ENCODE measurements around the gene ZMIZ1.
A peak's percentile ranks its signal among the peaks of the same experiment; 100 is the strongest.

The ZMIZ1 gene

GRCh38 chr10:79202188-79203013 is 133.6 kb downstream of the ZMIZ1 start:
- Histone ChIP-seq H3K36me3 (ENCODE audit: control insufficient read depth in 4 of 4, insufficient read depth in 4 of 4, low read length in 3 of 4) (peaks cover 8 to 76% (median 64%) of the 10 kb centered on the region in 4 experiments), H3K27me3 (replicated peaks in 2 of 5; ENCODE audit: control insufficient read depth in 4 of 5, insufficient read depth in 5 of 5, low read length in 4 of 5) (no peaks in the 10 kb centered on the region), H3K4me1 (ENCODE audit: control extremely low read depth in 1 of 4, control insufficient read depth in 4 of 4, insufficient read depth in 4 of 4, low read length in 3 of 4) (no peaks in the 10 kb centered on the region), H3K27ac (ENCODE audit: insufficient read depth in 1 of 2, low read depth in 1 of 2, low read length in 2 of 2, poor library complexity in 1 of 2, severe bottlenecking in 2 of 2) (no peak overlapping the region), H3K9me3 (ENCODE audit: control extremely low read depth in 1 of 5, control insufficient read depth in 4 of 5, insufficient read depth in 2 of 5, low read depth in 1 of 5, low read length in 4 of 5) (no peaks in the 10 kb centered on the region), H3K4me3 (ENCODE audit: control insufficient read depth in 1 of 7, extremely low read depth in 1 of 7, insufficient read depth in 4 of 7, low read depth in 2 of 7, low read length in 6 of 7) (no peak overlapping the region)
- ChIA-PET POLR2A (interaction anchor here (0.7 kb wide), 1 partner anchor 84 kb away, joined by 3 read pairs; no protein-coding TSS in a partner anchor), CTCF (interaction anchor here (0.6 to 2.7 kb wide), 19 partner anchors 8 to 1161 kb away, joined by 3 to 15 read pairs (median 3); no protein-coding TSS in a partner anchor)
- peak; percentile 68 to 82 (median 81) for DNase-seq
- 54% methylated on average over 8 of the region's 9 CpGs for WGBS (ENCODE audit: insufficient coverage)

DNA sequence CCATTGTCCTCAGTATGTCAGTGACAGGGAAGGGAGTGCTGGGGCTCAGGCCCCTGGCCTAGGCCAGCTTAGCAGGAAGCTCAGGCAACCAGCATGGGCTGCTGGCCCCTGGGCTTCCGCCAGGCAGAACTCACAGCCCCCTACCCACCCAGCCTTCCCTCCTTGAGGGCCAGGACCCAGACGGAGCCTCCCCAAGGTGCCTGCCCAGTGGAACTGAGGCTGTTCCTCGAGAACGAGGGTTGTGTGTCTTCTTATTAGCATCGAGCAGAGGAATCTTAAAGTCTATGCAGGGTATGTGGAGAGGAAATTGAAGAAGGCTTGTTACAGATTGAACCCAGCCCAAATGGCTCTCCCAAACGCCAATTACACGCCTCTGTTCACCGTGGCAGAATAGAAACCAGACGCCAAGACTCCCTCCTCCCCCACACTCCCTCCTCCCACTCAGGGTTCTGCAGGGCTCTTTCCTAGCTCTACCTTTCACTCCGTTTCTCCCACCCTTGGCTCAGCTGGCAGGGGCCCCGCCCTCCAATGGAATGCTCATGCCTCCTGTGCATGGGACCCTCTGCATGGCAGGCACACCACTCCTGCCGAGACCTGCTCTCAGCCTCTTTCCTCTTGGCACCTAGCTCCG is 134.4 kb downstream of the ZMIZ1 start:
- H3K4me1 ChIP-seq (ENCODE audit: control extremely low read depth in 1 of 4, control insufficient read depth in 4 of 4, insufficient read depth in 4 of 4, low read length in 3 of 4) = no peaks in the 10 kb centered on the region
- no peaks in the 10 kb centered on the region for H3K9me3 ChIP-seq (ENCODE audit: control extremely low read depth in 1 of 5, control insufficient read depth in 4 of 5, insufficient read depth in 2 of 5, low read depth in 1 of 5, low read length in 4 of 5)
- 97% methylated on average over 8 of the region's 13 CpGs for whole genome bisulfite sequencing (ENCODE audit: insufficient coverage)
- H3K36me3 ChIP-seq (ENCODE audit: control insufficient read depth in 4 of 4, insufficient read depth in 4 of 4, low read length in 3 of 4) = peaks cover 8 to 81% (median 68%) of the 10 kb centered on the region in 4 experiments
- ChIA-PET CTCF (interaction anchor here (0.6 to 2.7 kb wide), 20 partner anchors 8 to 1161 kb away, joined by 3 to 15 read pairs (median 3); no protein-coding TSS in a partner anchor), POLR2A (interaction anchor here (0.5 kb wide), 1 partner anchor 562 kb away, joined by 4 read pairs; no protein-coding TSS in a partner anchor)
- H3K4me3 ChIP-seq (ENCODE audit: control insufficient read depth in 1 of 7, extremely low read depth in 1 of 7, insufficient read depth in 4 of 7, low read depth in 2 of 7, low read length in 6 of 7) = no peak overlapping the region
- no peaks in the 10 kb centered on the region for H3K27me3 ChIP-seq (replicated peaks in 2 of 5; ENCODE audit: control insufficient read depth in 4 of 5, insufficient read depth in 5 of 5, low read length in 4 of 5)
- no peak overlapping the region for H3K27ac ChIP-seq (ENCODE audit: insufficient read depth in 1 of 2, low read depth in 1 of 2, low read length in 2 of 2, poor library complexity in 1 of 2, severe bottlenecking in 2 of 2)
- no peak for DNase-seq

GRCh38 chr10:79203833-79204232 is 135.1 kb downstream of the ZMIZ1 start:
- Histone ChIP-seq H3K9me3 (ENCODE audit: control extremely low read depth in 1 of 5, control insufficient read depth in 4 of 5, insufficient read depth in 2 of 5, low read depth in 1 of 5, low read length in 4 of 5) (no peaks in the 10 kb centered on the region), H3K4me1 (ENCODE audit: control extremely low read depth in 1 of 4, control insufficient read depth in 4 of 4, insufficient read depth in 4 of 4, low read length in 3 of 4) (no peaks in the 10 kb centered on the region), H3K27me3 (replicated peaks in 2 of 5; ENCODE audit: control insufficient read depth in 4 of 5, insufficient read depth in 5 of 5, low read length in 4 of 5) (no peaks in the 10 kb centered on the region), H3K4me3 (ENCODE audit: control insufficient read depth in 1 of 7, extremely low read depth in 1 of 7, insufficient read depth in 4 of 7, low read depth in 2 of 7, low read length in 6 of 7) (no peak overlapping the region), H3K36me3 (ENCODE audit: control insufficient read depth in 4 of 4, insufficient read depth in 4 of 4, low read length in 3 of 4) (peaks cover 8 to 88% (median 71%) of the 10 kb centered on the region in 4 experiments), H3K27ac (ENCODE audit: insufficient read depth in 1 of 2, low read depth in 1 of 2, low read length in 2 of 2, poor library complexity in 1 of 2, severe bottlenecking in 2 of 2) (no peak overlapping the region)
- DNase-seq = no peak
- POLR2A ChIA-PET = interaction anchor here (0.5 kb wide), 1 partner anchor 562 kb away, joined by 4 read pairs; no protein-coding TSS in a partner anchor
- CTCF ChIA-PET = interaction anchor here (0.8 to 2.7 kb wide), 7 partner anchors 9 to 1158 kb away, joined by 3 to 15 read pairs (median 3); no protein-coding TSS in a partner anchor
- 92% methylated on average over 6 of the region's 8 CpGs for WGBS (ENCODE audit: insufficient coverage)

DNA sequence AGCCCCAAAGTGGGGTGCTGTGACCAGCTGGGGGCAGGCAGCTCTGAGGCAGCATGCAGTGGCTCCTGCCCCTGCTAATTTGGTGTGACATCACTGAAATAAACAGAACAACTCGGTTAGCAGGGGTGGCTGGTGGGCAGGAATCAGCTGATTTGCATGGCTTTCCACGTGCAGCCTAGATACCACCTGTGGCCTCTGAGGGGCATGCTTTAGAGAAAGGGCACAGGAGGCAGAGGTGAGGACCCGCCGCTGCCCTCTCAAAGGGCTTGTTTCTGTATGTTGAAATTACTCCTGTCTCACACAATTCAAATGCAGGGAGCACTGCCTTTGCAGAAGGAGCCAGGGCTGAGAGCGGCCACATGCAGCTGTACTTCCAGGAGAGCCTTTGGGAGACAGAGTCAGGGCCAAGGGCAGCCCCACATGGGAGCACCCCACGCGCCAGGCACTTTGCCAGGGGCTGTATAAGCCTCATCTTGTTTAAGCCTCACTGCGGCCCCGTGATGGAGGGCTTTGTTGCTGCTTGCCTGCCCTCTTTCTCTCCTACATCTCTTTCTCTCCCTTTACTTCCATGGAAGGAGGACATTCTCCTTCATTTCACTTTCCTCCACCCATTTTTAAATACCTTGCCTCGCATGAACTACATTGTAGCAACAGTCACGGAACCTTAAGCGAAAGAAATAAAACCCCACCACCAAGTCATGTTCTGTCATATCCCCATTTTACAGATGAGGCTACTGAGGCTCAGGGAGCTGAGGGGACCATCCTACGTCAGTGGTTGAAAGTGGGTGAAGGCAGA is 137.7 kb downstream of the ZMIZ1 start:
- POLR2A ChIA-PET = no interaction called here
- CTCF ChIA-PET = interaction anchor here (0.8 to 2.5 kb wide), 6 partner anchors 10 to 1161 kb away, joined by 3 to 11 read pairs (median 4); no protein-coding TSS in a partner anchor
- DNase-seq = no peak
- whole genome bisulfite sequencing (ENCODE audit: insufficient coverage) = 86% methylated on average over 13 of the region's 13 CpGs
- Histone ChIP-seq H3K36me3 (ENCODE audit: control insufficient read depth in 4 of 4, insufficient read depth in 4 of 4, low read length in 3 of 4) (peaks cover 9 to 97% (median 83%) of the 10 kb centered on the region in 4 experiments), H3K9me3 (ENCODE audit: control extremely low read depth in 1 of 5, control insufficient read depth in 4 of 5, insufficient read depth in 2 of 5, low read depth in 1 of 5, low read length in 4 of 5) (no peaks in the 10 kb centered on the region), H3K4me3 (ENCODE audit: control insufficient read depth in 1 of 7, extremely low read depth in 1 of 7, insufficient read depth in 4 of 7, low read depth in 2 of 7, low read length in 6 of 7) (no peak overlapping the region), H3K4me1 (ENCODE audit: control extremely low read depth in 1 of 4, control insufficient read depth in 4 of 4, insufficient read depth in 4 of 4, low read length in 3 of 4) (no peaks in the 10 kb centered on the region), H3K27me3 (replicated peaks in 2 of 5; ENCODE audit: control insufficient read depth in 4 of 5, insufficient read depth in 5 of 5, low read length in 4 of 5) (no peaks in the 10 kb centered on the region), H3K27ac (ENCODE audit: insufficient read depth in 1 of 2, low read depth in 1 of 2, low read length in 2 of 2, poor library complexity in 1 of 2, severe bottlenecking in 2 of 2) (no peak overlapping the region)

DNA sequence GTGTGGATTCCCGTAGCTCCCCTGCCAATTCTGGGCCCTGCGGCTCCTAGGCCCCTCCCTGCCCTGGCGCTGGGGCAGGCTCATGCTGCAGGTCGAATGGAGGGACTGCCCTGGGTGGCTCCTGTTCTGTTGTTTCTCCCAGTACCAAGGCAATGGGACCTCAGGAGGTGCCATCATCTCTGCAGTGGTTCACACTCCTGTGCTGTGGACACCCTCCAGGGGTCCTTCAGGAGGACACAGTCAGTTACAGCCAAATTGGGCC is 138.3 kb downstream of the ZMIZ1 start:
- H3K36me3 ChIP-seq (ENCODE audit: control insufficient read depth in 4 of 4, insufficient read depth in 4 of 4, low read length in 3 of 4) = peaks cover 9 to 98% (median 84%) of the 10 kb centered on the region in 4 experiments
- no peaks in the 10 kb centered on the region for H3K27me3 ChIP-seq (replicated peaks in 2 of 5; ENCODE audit: control insufficient read depth in 4 of 5, insufficient read depth in 5 of 5, low read length in 4 of 5)
- DNase-seq = no peak
- ChIA-PET POLR2A (no interaction called here), CTCF (interaction anchor here (0.8 to 2.5 kb wide), 4 partner anchors 9 to 1160 kb away, joined by 3 to 11 read pairs (median 4); no protein-coding TSS in a partner anchor)
- no peak overlapping the region for H3K27ac ChIP-seq (ENCODE audit: insufficient read depth in 1 of 2, low read depth in 1 of 2, low read length in 2 of 2, poor library complexity in 1 of 2, severe bottlenecking in 2 of 2)
- no peaks in the 10 kb centered on the region for H3K4me1 ChIP-seq (ENCODE audit: control extremely low read depth in 1 of 4, control insufficient read depth in 4 of 4, insufficient read depth in 4 of 4, low read length in 3 of 4)
- no peaks in the 10 kb centered on the region for H3K9me3 ChIP-seq (ENCODE audit: control extremely low read depth in 1 of 5, control insufficient read depth in 4 of 5, insufficient read depth in 2 of 5, low read depth in 1 of 5, low read length in 4 of 5)
- H3K4me3 ChIP-seq (ENCODE audit: control insufficient read depth in 1 of 7, extremely low read depth in 1 of 7, insufficient read depth in 4 of 7, low read depth in 2 of 7, low read length in 6 of 7) = no peak overlapping the region
- WGBS (ENCODE audit: insufficient coverage) = 96% methylated on average over 4 of the region's 4 CpGs

GRCh38 chr10:79207726-79208125 is 139.0 kb downstream of the ZMIZ1 start:
- WGBS (ENCODE audit: insufficient coverage) = 80% methylated on average over 1 of the region's 5 CpGs
- DNase-seq = no peak
- peaks cover 9 to 97% (median 81%) of the 10 kb centered on the region in 4 experiments for H3K36me3 ChIP-seq (ENCODE audit: control insufficient read depth in 4 of 4, insufficient read depth in 4 of 4, low read length in 3 of 4)
- ChIA-PET CTCF (interaction anchor here (1.3 kb wide), 1 partner anchor 86 kb away, joined by 3 read pairs; no protein-coding TSS in a partner anchor), POLR2A (no interaction called here)
- H3K4me3 ChIP-seq (ENCODE audit: control insufficient read depth in 1 of 7, extremely low read depth in 1 of 7, insufficient read depth in 4 of 7, low read depth in 2 of 7, low read length in 6 of 7) = no peak overlapping the region
- H3K9me3 ChIP-seq (ENCODE audit: control extremely low read depth in 1 of 5, control insufficient read depth in 4 of 5, insufficient read depth in 2 of 5, low read depth in 1 of 5, low read length in 4 of 5) = no peaks in the 10 kb centered on the region
- H3K27me3 ChIP-seq (replicated peaks in 2 of 5; ENCODE audit: control insufficient read depth in 4 of 5, insufficient read depth in 5 of 5, low read length in 4 of 5) = no peaks in the 10 kb centered on the region
- H3K4me1 ChIP-seq (ENCODE audit: control extremely low read depth in 1 of 4, control insufficient read depth in 4 of 4, insufficient read depth in 4 of 4, low read length in 3 of 4) = no peaks in the 10 kb centered on the region
- H3K27ac ChIP-seq (ENCODE audit: insufficient read depth in 1 of 2, low read depth in 1 of 2, low read length in 2 of 2, poor library complexity in 1 of 2, severe bottlenecking in 2 of 2) = no peak overlapping the region

Data from common myeloid progenitor, CD34-positive (primary cell).